GM18505 (cell line): ENCODE data around the gene AMER2.

Experiments
- ATAC-seq: cut with Tn5 transposase; IDR thresholded peaks from one replicate; pipeline ENCODE4 v1.9.1; 2021; ENCODE audit not compliant: unreplicated experiment
- POLR2A ChIP-seq: IDR thresholded peaks from 4 replicates; pipeline ENCODE4 v1.6.1; 2011; ENCODE audit warnings: borderline replicate concordance; ENCODE audit not compliant: insufficient read depth, insufficient read length; ENCODE audit errors: extremely low read depth

Gene AMER2

DNA sequence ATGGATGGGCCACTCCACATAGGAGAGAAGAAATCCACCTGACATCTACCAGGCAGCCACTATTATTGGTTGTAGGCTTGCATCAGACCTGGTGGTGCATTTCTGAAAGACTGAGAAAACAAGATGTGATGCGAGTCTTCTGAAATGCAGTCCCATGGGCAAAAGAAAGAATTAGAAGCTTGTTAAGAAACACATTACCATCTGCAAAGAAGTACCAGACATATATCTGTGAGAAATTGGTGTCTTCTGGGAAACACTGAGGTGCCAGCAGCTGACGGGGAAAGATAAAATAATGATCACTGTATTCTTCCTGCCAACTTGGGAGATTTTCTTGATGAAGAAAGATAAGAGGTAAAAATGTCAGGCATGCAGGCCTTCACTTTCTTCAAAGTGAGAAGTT, 14.4 kb downstream of the AMER2 start:
- no peak for TF ChIP-seq POLR2A
- no peak for ATAC-seq

DNA sequence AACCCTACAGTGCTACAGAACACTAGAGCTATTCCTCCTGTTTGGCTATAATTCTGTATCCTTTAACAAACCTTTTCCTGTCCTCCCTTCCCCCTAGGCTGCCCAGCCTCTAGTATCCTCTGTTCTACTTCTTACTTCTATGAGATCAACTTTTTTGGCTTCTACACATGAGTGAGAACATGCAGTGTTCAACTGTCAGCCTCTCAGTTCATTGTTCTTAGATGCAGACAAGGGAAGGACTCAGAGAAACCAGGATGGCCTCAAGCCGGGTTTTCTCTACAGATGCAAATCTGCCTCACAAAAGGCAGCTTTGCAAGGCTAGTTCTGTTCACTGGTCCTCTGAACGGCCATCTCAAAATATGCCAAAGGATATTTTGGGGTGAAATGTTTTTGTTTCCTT, 18.4 kb downstream of the AMER2 start:
- ATAC-seq, result no peak
- TF ChIP-seq POLR2A, result no peak

DNA sequence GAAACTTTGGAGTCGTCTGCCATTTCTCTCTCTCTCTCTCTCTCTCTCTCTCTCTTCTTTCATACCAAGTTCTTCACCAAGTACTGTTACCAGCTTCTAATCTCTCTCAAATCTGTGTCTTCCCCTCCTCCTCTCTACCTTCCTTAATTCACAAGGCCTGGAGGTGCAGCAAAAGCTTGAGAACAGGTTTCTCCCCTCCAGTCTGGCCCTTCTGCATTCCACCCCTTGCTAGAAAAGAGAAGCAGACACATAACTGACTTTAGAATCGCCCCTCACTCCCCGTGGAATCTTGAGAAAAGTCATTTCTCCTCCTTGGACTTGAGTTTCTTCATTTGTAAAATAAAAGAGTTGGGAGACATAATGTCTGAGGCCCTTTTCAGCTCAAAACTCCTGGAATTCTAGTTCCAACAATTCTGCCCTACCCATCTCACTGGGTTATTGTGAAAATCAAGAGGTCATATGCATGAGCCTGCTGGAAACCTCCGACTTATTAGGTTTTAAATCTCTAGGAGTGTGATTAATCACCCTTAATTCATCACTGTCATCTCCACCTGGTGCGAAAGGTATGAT, 20.4 kb downstream of the AMER2 start:
- no peak for ATAC-seq
- TF ChIP-seq POLR2A, result no peak

DNA sequence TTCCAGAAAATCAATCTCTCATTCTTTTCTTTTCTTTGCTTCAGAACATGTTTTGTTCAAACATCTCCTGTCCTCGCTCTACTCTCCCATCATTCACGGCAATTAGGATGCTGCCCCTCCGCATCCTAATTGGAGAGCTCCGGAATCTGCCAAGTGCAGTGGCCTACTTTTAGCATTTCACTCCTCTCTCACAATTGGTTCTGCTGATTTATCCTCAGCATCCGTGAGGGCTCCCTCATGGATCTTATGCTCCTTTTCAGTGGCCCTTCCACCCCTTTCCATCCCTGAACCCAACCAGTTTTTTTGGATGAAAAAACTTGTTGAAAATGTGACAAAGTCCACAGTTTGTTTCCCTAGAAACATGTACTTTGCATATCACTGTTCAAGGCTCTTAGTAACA, 22.4 kb downstream of the AMER2 start:
- ATAC-seq, result no peak
- no peak for TF ChIP-seq POLR2A

DNA sequence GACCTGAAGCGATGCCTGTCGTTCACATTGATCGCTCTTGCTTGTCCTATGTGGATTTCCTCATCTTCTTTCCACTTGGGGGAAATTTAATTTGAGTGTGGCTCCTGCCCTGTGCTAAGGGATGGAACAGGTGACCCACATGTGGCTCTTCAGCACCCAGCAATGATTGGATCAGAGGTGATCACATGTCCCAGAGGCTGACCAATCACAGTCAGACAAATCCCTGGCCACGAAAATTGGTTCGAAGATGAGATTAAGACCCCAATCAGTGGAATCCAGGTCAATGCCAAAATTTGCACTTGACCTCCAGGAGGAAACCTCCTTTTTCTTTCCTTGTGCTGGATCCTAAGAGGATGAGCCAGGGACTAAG, 23.7 kb downstream of the AMER2 start:
- ATAC-seq, result peak; percentile 27
- no peak for TF ChIP-seq POLR2A

DNA sequence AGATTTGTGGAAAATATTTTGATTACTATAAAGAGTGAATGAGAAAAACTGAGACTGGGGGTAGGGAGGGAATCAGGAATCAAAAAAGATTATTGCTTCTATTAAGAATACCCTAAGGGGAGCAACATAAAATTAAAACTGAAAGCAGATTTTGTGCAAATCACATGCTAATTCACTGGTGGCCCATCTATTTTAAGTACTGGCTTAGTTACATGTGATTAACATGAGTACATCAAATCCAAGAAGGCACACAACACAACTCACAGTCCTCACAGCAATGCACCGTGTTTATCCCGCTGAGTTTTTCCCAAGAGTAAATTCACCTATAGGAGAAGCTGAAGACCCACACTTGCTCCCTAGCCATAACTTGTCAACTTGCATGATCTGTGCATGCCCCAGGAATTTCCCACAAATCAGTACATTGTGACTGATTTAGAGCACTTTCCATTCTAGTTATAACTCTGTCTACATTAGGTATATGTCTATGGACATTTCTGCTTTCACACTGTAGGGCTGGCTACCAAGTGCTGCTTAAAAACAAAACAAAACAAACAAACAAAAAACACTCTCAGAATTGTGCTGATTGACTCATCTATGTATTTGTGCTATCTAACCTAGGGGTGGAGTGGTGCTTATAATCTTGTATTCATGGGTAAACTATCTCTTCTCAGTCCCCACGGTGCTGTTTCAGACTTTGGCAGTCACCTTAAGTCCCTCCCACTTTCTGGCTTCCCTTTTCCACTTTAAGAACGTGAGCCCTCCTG, 24.3 kb downstream of the AMER2 start:
- no peak for TF ChIP-seq POLR2A
- ATAC-seq, result peak; percentile 70

DNA sequence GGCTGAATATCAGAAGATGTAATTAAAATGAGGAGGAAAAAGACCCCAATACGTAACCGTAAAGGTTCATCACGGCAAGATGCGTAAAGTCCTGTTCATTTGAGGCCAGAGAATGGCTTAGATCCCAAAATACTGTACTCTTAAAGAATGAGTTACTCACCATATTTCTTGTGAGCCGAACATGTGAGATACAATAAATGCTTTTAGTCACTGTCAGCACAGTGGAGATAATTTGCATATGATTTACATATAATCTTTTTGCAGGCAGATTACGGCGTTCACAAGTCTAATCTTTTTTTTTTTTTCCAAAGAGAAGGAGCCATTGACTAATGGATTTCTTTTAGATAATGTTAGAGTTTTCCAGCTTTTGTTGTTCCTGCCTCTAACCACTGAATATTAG, 28.4 kb downstream of the AMER2 start:
- no peak for ATAC-seq
- no peak for TF ChIP-seq POLR2A

DNA sequence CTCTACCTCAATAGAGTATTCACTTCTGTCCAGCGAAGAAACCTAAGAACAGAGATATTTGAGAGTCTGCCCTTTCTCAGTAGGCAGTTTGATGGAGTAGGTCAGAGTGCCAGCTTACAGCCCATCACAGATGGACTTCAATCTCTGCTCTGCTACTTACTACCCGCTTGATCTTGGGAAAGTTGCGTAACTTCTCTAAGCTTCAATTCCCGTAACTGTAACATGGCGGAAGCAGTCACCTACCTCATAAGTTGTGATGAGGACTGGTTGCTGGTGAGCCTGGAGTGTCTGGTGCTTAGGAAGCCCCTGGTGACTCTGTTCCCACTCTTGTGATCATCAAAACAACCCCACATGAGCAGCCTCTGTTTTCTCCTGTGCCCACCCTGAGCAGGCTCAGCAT, 31.0 kb downstream of the AMER2 start:
- ATAC-seq, result no peak
- no peak for TF ChIP-seq POLR2A

DNA sequence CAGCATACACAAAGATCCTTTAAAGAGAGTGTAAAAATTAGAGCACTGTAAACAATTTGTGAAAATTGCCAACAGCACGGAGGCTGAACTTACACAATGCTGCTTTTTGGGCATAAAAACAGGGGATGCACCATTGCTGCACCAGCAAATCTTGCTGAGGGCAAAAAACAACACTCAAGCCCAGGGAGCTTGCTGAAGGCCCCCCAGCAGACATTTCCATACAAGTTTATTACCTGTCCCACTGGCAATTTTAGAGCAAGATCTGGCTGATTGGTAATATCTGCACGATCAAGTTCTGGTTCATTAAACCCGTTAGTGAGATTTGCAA, 34.3 kb downstream of the AMER2 start:
- no peak for ATAC-seq
- TF ChIP-seq POLR2A, result no peak

DNA sequence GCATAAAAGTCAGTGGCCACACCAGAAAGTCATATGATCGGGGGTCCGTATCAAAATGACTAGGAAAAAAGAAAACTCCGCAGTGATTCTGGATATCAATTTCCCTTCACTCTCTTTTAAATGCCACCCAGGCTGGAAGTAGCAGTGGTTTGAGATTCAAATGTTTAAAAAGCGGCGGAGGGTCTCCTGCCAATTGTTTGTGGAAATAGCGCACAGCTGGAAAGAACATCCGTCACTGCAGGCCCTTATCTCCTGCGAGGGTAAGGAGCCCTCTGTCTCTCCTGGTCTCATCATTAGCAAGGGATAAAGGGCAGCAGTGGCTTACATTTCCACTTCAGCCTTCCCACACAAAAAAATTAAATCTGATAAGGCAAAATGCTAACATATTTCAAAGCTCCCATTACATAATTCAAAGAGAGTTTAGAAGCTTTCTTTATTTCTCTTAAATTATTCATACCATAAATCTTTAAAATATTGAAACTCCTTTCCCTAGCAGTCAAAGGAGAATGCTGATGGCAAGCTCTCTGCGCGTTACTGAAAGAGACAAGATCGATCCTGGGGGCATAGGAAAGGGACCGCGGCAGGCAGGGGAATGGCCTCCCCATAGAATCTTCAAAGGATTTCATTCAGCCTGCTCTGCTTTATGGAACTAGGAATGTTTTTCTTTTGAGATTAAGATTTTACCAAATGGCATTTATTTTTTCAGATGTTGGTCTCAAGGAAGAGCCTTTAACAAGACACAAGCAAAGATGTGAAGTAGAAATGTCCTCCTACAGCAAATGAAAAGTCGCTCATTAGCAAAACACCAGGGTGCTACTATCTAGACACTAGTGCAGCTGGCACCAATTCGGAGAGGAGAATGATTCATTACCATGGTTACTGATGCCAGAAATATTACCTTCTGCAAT, 35.0 kb downstream of the AMER2 start:
- ATAC-seq, result no peak
- TF ChIP-seq POLR2A, result no peak

DNA sequence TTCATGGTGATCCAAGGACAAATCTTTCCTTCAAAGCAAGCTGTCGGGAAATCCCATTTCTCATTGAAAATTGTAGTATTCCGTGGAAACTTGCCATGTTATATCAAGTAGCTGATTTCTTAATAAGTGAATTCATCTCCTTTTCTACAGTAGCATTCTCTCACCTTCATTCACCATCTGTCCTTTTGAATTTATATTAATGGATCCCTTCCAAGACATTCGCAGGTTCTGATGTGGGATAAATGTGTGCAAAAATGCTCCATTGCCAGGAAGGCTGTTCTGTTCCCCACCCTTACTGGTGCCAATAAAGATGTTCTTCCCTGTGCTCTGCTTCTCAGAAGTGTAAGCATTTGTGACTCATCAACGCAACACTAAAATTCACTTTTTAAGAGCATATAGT, 36.2 kb downstream of the AMER2 start:
- TF ChIP-seq POLR2A, result no peak
- ATAC-seq, result no peak

DNA sequence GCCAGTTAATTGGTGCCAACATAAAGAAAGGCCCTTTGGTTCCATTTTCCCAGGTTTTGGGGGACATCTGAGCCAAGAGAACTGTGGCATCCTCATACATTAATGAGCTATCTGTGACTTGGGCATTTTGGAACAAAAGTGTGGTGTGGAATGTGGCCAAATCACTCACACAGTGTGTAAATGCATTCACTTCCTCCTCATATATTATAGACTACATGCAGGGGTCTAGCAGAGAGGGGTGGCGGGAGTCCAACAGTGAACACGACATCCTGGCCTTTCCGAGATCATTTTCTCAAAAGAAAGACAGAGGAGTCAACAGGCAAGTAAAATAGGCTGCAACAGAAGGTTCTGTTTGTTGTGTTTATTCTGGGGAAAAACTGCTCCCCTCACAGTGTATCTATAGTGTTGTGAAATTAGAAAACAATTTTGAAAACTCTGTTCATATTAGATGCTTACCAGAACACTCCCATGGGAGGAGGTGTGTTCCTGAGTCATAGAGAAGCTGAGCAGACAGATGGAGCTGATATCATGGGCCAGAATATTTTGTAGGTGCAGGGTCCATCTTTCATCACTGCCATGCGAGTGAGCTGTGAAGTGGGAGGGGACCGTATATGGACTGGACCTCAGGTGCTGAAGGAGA, 39.2 kb downstream of the AMER2 start:
- no peak for TF ChIP-seq POLR2A
- no peak for ATAC-seq

DNA sequence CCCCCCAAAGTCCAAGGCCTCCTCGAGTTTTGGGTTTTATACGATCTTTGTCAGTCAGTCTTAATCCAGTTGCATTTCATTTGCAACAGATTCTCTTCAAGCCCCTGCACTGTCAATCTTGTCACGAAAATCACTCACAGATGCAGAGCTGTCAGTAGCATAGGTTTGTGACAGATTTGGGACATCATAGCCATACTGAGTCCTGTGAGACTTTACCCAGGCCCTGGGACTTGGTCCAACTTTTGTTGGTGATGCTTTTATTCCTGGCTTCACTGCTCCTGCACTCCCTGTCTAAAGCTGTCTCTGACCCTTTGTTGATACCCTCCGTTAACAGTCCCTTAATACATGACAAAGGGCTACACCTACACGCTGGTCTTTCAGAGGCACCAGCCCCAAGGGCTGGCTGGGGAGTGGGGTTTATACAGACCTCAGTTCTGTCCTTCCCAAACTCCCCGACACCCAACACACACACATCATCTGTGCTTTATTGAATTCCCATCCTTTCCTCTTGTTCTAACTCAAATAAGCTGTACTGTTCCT, 40.1 kb downstream of the AMER2 start:
- ATAC-seq, result no peak

DNA sequence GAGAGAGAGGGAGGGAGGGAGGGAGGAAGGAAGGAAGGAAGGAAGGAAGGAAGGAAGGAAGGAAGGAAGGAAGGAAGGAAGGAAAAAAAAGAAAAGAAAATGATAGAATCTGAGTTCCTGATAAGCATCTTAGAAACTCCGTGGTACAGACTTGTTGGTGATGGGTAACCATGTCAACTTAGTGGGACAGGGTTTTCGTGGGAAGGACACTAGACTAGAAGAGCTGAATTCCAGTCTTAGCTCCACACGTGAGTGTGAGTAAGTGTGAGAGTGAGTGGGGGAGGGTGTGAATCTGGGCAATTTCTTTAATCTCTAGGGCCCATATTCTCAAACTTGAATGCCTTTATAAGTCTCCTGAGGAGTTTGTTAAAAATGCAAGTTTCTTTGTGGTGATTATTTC, 41.1 kb downstream of the AMER2 start:
- ATAC-seq, result no peak

More for the DNA sequence above, 40.1 kb downstream of the AMER2 start:
- TF ChIP-seq POLR2A, result no peak

DNA sequence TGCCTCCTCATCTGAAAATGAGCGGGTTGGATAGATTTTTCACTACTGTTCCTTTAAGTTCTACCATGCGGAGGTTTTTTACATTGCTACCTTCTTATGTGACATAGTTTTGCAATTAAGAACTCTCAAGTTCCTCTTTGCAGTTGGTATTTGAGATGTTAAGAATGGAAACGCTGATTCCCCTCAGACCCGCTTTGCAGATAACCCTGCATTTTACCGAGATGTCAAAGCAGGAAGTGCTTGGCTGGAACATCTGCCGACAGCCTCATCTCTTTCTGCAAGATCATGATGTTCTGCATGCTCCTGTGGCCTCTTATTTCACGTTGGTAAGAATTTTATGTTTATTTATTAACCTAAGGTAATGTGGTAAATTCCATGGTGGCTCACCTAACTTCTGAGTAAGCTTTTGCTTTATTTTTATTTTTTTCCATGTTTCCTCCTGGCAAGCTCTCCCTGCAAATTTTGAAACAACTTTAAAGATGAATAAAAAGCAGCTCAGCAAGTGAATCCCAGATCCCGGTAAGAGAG, 53.6 kb downstream of the AMER2 start:
- no peak for TF ChIP-seq POLR2A
- no peak for ATAC-seq

More for the DNA sequence above, 41.1 kb downstream of the AMER2 start:
- TF ChIP-seq POLR2A, result no peak
